Dermis microvascular lymphatic vessel endothelial cell (primary cell): ENCODE results near the gene TTYH1. TPM values are rescaled to one million over a fixed set of nuclear protein-coding genes. Genes with fewer than 3 reads are reported as not detected.
A peak's percentile ranks its signal among the peaks of the same experiment; 100 is the strongest.
"Not testable (repeated sequence)": the region's sequence is repeated elsewhere in the genome, so short reads cannot be mapped to it uniquely, and the experiment has no call there.

Experiments used
- DNase-seq, 2 donors: peaks; one replicate each; pipeline versions ENCODE4 v3.0.0 to v3.0.0-alpha.2; 2010; ENCODE audit warnings: low read depth in 2 of 2
- total RNA-seq: library from RNA; depleted of rRNA; stranded (reverse); fragments of >200 nt; gene quantifications from 2 replicates; pipeline ENCODE4 v1.2.1, GENCODE V29; 2014

Gene TTYH1
- under 0.01 TPM in 1 of 2 replicates, not detected in the other for total RNA-seq

DNA sequence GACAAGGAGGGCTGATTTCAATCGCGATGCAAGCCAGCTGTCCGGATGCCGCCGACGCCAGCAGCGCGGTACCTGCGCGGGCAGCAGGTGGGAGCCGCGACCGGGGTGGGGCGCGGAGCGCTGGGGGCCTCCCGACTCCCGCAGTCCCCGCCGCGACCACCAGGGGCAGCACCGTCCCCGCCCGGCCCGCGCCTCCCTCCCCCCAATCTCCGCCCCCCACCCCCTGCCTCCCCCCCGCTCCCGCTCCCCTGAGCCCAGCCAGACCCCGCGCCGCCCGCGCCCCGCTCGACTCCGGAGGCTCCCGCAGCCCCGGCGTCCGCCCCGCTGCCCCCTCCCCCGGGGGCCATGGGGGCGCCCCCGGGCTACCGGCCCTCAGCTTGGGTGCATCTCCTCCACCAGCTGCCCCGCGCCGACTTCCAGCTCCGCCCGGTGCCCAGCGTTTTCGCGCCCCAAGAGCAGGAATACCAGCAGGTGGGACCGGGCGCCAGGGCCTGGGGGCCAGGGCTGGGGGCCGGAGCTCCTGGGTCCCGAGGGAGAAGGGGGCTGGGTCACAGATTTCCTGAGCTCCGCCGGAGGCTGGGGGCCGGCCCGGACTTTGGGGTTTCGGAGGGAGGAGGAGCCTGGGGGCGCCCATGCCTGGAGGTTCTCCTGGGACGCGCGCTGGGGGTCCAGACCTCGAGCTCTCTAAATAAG lies at the start of gene TTYH1:
Gene TTYH1, plus strand, starts transcription at position 257 of the 693 bp plus-strand sequence. Its CDS starts 89 bp downstream, at position 346.
- DNase-seq, result no peak

DNA sequence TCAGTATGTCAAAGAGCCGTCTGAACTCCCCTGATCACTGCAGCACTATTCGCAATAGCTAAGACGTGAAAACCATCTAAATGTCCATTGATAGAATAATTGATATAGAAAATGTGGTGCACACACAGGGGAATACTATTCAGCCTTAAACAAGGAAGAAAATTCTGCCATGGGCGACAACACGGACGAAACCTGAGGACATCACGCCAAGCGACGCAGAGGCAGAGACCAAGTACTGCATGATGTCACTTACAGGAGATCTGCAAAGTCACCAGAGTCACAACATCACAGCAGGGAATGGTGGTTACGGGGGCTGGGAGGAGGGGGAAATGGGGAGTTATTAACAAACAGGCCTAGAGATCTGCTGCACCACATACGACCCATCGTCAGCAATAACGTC lies 49.5 kb upstream of the TTYH1 start:
- DNase-seq, result not testable (repeated sequence)

DNA sequence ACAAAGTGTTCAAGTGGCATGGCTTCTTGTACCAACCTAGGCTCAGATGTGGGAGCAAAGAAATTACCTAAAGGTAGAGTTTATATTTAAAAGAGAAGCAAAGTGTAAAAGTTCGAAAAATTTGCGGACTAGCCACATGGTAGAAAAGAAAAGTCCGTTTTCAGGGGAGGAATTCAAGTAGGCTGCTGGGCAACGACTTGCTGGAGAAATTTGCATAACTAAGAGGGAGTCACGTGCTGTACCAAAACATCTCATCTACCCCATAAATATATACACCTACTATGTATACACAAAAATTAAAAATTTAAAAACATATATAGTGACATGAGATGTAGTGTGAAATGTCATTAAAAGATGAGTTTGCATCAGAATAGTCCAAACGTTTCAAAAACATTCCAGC lies 48.5 kb upstream of the TTYH1 start:
- DNase-seq, result no peak

DNA sequence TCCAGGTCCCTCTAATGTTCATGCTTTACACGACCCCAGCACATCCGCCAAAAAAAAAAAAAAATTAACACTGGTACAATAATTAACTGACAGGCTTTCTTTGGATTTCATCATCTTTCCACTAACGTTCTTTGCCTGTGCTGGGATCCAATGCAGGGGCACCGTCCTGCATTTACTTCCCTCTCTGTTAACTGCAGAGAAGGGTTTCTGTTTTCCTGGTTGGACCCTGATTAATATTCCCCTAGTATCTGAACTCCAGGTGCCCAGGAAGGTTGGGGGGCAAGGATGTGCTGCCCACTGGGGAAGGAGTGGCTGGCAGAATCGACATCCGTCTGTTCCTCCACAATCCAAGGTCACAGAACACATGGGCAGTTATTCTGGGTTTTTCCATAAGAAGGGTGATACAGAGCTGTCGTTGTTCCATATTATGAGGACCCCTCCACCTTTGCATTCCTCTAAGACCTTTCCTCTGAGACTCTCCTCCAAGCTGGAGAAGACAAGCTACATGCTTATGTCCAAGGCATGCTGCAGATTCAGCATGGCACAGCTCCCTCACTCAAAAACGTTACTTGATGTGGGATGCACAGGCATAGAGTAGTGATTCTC lies 46.1 kb upstream of the TTYH1 start:
- DNase-seq, result no peak

DNA sequence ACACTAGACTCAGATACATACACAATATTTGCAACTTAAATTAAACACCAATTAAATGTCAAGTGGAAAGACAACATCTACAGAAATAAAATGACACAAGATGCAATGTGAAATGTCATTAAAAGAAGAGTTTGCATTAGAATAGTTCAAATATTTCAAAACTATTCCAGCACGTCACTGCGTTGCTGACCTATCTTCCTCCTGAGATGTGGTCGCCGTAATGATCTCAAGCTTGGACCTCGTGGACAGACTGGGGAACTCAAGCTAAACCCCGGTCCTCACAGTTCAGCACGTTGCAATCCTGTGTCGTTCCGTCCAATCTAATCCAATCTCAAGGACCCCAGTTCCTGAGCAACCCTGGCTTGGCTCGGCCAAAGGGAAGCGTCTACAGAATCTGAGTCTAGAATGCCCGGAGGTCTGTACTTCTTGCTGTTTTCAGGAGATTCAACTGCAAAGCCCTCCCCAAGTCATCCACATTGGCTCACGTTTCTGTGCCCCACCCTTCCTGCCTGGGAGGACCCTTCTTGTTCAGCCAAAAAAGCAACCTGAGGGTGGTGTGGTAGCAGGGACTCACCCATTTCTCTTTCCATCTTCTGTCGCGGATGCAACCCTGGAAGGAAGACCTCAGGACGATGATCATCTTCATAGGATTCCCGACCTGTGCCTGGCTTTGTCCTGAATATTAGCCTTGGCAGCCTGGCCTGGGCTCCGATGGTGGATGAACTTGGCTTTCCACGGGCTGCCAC lies 45.4 kb upstream of the TTYH1 start:
- not testable (repeated sequence) for DNase-seq

DNA sequence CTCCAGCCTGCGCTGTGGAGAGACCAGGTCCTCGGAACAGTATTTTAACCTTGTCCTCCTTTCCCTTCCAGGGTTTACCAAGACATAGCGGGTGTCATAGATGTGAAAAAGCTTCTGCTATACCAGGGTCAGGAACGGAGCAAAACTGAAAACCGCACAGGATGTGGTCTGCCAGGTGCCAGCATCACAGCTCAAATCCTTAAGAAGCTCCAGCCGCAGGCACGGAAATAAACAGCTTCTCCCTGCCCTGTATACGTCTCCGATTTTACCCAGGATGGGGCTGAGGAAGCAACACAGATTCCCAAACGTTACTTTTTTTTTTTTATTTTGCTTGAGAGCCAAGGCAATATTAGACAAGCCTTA lies 44.8 kb upstream of the TTYH1 start:
- DNase-seq, result not testable (repeated sequence)

DNA sequence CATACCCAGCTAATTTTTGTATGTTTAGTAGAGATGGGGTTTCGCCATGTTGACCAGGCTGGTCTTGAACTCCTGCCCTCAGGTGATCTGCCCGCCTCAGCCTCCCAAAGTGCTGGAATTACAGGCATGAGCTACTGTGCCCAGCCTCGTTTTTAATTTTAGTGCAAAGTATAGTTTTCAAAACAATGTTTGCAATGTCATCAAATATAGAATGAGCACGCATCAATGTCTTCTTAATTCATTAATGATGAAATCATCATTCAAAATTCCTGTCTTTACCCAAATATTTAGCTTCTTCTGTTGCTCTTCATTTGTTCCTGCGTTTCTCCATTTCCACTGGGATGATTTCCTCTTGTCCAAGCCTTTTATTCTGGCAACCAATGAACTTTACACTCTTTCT lies 43.8 kb upstream of the TTYH1 start:
- not testable (repeated sequence) for DNase-seq

DNA sequence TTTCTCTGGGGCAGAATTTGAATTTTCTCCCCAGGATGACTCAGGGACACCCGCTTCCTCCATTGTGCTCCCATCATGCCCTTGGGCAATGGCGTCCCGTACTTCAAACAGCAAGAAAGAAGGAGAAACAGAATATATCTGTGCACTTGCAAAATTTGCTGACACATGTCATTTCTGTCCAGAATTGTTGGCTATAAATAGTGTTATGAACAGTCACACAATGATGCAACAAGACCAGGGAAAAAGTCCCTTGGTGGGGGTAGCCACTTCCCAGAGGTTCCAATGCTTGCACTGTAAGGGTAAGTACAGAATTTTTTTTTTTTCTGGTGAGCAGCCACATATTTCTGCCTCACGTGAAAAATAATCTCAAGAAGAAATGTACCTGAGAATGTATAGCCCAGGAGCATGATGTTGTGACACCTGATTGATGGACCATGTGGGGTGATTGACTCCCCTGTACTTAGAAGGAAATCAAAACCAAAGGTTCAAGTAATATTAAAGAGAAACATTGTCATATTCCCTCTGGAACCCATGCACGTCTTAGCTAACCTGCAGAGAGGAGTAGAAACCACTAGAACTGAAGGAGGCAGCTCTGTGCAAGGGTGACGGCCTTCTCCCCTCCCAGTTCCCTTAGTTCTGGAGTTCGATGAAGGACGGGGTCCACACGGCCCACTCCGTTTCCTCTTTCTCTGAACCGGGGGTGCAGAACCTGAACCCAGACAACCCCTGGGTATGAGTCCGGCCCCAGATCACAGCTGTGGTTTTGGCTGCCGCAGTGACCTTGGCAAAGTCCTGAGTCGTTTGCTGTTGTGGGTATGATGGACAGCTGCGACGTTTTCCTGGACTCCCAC lies 41.3 kb upstream of the TTYH1 start:
- no peak for DNase-seq

DNA sequence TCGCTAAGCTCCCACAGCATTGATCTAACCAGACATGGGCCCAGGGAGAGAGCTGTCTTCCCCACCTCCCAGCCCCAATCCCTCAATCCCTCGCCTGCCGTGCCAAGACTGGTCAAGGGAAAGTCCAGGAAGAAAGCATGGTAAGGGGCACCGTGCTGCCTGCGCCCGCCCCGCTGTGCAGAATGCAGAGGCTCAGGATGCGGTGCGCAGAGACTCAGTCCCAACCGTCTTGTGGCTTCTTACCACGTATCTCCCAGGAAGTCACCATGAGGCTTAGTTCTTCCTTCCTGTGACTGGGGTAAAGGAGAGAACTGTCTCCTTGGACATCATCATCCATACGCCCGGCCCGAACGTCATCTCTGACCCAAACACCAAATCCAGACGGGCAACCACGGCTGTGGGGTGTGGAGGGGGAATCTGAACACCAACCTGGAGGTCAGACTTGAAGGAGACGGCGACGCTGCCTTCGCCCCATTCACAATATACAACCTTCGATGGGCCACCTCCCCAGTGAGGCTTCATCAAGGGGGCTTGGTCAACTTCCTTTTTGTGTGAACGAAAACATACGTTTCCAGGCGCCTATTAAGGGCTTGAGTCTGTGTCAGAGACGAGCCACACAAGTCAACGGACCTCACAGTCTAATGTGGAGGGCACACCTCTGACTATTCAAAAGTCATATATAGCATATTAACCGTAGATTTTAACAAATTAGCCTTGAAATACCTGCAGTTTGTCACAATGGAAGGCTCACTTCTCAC lies 39.9 kb upstream of the TTYH1 start:
- DNase-seq, result not testable (repeated sequence)

DNA sequence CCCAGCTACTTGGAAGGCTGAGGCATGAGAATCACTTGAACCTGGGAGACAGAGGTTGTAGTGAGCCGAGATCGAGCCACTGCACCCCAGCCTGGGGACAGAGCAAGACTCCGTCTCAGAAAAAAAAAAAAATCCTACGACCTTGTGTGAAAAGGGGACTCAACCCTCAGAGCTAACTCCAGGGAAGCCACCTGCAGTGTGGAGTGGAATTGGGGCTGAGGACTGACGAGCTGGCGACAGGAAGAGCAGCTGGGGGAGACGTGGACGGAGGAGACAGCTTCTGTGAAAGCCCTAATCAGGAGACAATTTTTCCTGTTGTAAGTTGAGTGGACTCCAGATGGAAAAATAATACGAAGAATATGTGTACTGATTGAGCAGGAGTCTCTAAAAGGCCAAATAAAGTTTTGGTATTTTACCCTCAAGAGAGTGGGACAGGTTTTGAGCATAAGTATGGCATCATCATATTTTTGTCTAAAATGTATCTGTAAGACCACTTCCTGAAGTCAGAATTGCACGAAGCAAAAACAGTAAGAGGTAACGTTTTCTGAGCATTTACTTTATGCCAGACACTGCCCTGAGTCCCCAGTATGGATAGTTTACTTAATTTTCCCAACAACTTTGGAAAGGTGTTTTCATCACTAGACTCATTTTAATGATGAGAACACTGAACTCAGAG lies 38.5 kb upstream of the TTYH1 start:
- no peak for DNase-seq

DNA sequence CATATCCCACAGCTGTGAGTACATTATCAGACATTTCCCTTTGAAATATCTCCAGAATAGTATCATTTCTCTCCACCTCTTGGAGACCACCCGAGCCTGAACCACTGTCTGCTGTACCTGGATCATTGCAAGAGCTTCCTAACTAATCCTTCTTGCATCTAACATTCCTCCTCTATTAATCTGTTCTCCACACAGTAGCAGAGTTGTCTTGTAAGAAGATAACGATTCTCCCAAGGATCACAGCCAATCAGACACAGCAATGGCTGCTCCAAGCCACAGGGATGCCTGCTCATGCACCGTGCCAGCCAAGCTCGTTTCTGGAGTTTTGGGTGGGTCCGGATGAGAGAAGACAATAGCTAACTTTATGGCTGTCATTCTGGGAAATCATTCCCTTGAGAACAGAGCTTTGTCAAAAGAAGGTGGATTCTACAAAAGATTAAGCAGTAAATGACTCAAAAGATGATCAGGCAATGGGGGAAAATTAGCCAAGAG lies 36.0 kb upstream of the TTYH1 start:
- DNase-seq, result no peak

DNA sequence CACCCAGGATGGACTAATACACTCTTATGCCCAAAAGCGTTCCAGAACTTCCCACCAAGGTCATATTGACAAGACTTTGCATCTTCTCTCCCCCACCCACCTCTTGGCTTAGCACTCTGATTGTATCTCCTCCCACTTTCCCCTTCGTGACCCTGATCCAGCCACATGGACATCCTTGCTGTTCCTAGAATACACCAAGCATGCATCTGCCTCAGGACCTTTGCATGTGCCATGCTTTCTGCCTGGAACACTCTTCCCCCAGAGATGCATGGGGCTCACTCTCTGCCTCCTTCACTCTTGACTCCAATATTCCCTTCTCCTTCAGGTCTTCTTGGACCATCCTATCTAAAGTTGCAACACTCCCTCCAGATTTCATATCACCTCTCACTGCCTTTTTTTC lies 34.4 kb upstream of the TTYH1 start:
- DNase-seq, result no peak

DNA sequence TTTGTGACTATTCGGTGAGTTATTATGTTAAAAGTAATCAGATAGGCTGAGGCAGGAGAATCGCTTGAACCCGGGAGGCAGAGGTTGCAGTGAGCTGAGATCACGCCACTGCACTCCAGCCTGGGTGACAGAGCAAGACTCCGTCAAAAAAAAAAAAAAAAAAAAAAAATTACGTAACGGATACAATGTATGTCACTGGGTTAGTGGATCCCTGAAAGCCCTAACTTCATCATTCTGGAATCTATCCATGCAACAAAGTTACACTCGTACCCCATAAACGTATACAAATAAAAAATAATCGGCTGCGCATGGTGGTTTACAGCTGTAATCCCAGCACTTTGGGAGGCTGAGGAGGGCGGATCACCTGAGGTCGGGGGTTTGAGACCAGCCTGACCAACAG lies 33.2 kb upstream of the TTYH1 start:
- DNase-seq, result not testable (repeated sequence)

DNA sequence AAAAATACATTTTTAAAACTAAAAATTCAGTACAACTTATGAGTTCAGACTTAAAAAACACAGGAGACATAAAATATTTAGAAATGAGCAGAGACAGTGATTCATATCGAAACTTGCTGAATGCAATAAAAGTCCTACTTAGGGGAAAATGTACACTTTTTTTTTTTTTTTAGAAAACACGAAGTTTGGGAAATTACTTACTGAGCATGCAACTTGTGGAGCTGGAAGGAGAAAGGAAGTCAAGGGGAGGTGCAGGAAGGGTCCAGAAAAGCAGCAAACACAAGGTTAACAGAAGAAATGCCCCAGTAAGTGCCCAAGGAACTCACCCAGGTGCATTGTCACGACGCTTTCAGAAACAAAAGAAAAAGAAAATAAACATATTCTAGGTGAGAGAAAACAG lies 31.9 kb upstream of the TTYH1 start:
- DNase-seq, result no peak

DNA sequence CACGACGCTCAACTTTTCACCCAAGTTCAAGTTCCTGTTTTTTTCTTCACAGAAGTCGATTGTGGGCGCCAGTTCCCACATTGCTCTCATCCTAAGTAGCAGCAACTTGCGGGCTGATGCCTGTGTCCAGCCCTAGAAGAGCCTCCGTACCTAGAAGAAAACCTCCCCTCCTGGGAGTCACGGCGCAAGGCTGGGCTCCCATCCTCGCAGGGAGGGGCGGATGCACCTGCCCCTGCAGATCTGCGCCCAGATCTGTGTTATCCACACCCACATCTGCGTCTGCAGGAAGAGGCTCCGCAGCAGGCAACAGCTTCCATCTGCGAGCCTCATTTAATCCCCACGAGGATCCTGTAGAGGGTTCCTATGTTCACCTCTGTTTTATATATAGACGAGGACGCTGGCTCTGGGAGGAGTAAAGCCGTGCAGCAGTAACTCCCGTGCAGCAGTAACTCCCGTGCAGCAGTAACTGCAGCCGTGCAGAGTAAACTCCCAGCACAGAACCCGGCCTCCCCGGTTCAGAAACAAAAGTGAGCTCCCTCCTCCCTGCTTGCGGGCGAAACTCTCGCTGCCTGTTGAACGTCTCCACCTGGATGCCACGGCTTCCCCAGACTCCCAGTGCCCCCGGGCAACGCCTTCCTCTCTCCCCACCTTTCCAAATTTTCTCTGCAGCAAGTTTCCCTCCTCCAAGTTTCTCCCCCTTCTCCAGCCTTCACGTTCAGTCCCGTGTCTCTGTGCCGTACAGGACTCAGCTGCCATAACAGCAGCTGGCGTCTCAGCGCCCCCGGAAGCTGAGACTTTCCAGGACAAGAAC lies 27.1 kb upstream of the TTYH1 start:
- peak in 1 of 2 donors; percentile 16 for DNase-seq

DNA sequence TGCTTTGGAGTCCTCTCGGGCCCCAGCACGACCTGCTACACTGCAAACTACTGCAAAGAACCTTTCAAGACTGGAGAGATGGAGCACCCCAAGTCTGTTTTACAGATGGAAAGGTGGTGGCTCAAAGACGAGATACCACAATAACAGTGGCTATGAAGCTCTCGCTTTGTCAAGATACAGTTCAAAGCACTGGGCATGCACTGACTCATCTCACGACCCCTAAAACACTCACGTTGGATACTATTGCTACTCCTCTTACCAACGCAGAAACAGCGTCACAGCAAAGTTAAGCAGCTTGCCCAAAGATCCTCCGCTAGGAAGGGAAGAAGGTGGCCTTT lies 26.5 kb upstream of the TTYH1 start:
- no peak for DNase-seq

DNA sequence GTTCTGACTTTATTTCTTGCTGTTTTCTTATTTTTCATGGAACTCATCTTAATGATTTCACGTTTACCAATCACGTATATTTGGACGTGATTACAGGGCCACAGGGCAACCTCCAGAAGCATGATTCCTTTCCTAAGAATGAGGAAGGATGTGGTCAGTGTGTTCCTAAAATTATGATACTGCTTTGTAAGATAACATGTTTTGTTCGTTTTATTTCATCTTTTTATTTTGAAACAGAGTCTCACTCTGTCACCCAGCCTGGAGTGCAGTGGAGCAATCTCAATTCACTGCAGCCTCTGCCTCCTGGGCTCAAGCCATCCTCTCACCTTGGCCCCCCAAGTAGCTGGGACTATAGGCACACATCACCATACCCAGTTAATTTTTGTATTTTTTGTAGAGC lies 25.7 kb upstream of the TTYH1 start:
- peak in 1 of 2 donors; percentile 16 for DNase-seq

DNA sequence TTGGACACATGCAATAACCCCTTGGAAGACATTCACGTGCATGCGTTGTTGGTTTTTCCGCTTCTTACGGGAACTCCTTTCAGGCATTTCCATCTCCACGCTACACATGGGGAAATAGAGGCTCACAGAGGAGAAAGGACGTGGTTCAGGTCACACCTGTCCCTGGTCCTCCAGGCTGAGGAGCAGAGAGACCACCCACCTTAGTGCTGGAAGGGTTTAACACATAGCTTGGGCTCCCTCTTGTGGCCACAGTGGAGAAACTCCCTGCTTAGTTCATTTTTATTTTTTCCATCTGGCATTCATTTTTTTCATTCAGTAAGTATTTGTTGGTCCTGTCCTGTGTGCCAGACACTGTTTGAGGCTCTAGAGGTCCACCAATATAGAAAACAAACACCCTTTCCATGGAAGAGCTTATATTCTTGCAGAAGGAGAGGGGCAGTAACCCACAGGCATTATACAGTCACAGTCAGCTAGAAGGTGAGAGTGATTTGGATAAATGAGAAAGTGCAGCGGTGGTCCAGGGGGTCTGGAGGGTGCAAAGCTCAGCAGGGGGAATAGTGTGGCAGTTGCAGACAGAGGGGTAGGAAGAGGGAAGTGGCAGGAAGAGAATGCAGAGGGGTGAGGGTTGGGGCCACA lies 24.2 kb upstream of the TTYH1 start:
- DNase-seq, result peak; percentile 36 to 74

DNA sequence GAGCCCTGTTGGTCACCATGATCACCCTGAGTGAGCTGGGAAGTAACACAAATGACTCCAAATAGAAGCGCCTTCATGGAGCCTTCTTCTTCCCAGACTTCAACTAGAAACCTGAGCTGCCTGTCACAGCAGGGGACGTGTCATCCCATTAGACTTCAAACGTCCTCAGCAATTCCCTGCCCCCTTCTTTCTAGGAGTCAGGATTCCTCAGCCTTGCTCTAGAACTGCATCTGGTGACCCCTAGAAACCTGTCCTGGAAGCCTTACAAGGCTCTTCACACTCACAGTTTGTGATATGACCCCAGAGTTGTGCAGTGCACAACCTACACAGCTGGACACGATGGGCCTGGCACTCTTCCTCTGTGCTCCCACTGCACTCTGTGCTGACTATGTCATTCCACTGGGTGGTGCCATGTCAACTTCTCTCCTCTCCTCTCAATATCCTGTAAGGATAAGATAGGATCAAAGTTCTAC lies 23.6 kb upstream of the TTYH1 start:
- DNase-seq, result no peak
